GM20000 (cell line): ENCODE measurements around the gene IQSEC3.
A peak's percentile ranks its signal among the peaks of the same experiment; 100 is the strongest.
"Not testable (repeated sequence)": the region's sequence is repeated elsewhere in the genome, so short reads cannot be mapped to it uniquely, and the experiment has no call there.

Source experiments
- DNase-seq: peaks from one replicate; pipeline ENCODE4 v3.0.0; 2012; ENCODE audit warnings: low spot score
- CTCF ChIP-seq: IDR thresholded peaks from 2 replicates; pipeline ENCODE4 v1.5.1; 2012; ENCODE audit warnings: mild to moderate bottlenecking, control low read depth; ENCODE audit errors: extremely low read depth, missing control alignments

Gene IQSEC3

GRCh38 chr12:45991-46358, 20.6 kb upstream of the IQSEC3 start:
- not testable (repeated sequence) for DNase-seq

- not testable (repeated sequence) for DNase-seq
These were observed 20.0 kb upstream of the IQSEC3 start for GRCh38 chr12:46542-46941.

GRCh38 chr12:47699-48226, 18.8 kb upstream of the IQSEC3 start:
- not testable (repeated sequence) for DNase-seq

GRCh38 chr12:49149-49548, 17.4 kb upstream of the IQSEC3 start:
- not testable (repeated sequence) for DNase-seq

- not testable (repeated sequence) for DNase-seq
These were observed 15.5 kb upstream of the IQSEC3 start for GRCh38 chr12:51087-51486.

GRCh38 chr12:51962-52361, 14.6 kb upstream of the IQSEC3 start:
- not testable (repeated sequence) for DNase-seq

- DNase-seq: not testable (repeated sequence)
These were observed 13.4 kb upstream of the IQSEC3 start for GRCh38 chr12:52902-53734.

- TF ChIP-seq CTCF: no peak
- DNase-seq: no peak
These were observed 12.5 kb upstream of the IQSEC3 start for GRCh38 chr12:53735-54730.

GRCh38 chr12:54750-55535, 11.6 kb upstream of the IQSEC3 start:
- no peak for DNase-seq
- TF ChIP-seq CTCF: no peak

GRCh38 chr12:56683-57346, 9.8 kb upstream of the IQSEC3 start:
- peak; percentile 3 for DNase-seq
- TF ChIP-seq CTCF: no peak
